HG03108 (cell line): ENCODE results near the gene SYVN1.
"Not testable (repeated sequence)": the region's sequence is repeated elsewhere in the genome, so short reads cannot be mapped to it uniquely, and the experiment has no call there.

Experiments
- ATAC-seq: cut with Tn5 transposase; IDR thresholded peaks from one replicate; pipeline ENCODE4 v1.9.1; 2021; ENCODE audit warnings: moderate library complexity; ENCODE audit not compliant: unreplicated experiment

Gene SYVN1

DNA sequence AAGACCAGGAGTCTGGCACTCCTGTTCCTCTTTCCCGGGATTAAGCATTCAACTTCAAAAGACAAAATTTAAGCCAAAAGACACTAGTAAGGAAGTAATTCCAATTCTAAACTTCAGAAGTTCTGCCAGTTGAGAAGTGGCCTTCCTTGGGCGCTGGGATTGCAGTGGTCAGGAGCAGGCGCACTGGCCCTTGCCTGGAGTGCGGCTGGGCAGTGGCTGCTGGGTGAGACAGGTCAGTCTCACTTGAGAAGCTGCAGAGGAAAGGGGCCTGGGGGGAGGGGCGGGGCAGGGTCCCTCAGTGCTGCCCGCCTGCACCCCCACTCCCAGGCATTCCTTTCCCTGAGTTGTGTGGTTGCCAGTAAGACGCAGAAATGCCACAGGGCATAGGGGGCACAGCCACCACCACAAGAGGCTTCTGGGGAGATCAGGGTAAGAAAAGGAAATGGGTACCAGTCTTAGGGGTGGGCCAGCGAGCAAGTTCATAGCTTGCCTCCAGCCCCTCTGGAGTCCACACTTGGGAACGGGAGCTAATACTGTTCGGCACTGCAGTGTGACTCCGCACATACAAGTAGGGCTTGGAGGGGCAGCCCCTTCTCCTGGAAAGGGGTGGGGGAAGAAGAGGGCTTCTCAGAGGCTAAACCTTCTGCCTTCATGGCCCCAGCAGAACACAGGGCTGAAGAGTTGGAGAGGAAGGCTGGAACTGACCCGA lies 6.7 kb downstream of the SYVN1 start:
- no peak for ATAC-seq

DNA sequence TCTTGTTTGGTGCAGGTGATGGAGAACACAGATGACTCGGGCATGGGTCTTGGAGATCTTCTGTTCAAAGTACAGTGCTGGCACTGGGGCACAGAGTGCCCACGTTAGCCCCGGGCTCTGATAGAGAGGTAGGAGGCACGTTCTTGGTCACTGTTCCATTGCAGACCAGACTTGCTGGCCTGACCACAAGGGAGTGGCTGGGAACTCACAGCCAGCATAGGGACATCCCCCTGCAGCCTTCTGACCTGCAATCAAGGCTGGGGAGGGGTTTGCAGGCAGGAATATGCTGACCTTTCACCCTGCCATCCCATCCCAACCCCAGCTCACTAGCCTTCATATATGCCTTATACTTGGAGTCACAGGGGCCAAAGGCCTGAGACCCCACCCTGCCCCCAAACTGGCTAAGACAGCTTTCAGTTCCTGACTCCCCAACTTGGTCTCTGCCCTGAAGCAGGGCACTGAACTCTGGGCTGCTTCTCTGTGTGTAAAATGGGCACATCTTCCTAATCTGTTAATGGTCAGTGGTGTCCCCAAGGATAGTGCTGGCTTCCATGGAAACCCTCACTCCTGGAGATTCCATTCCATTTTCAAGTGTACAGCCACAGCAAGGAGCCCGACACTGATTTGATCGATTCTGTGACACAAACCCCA lies 7.6 kb downstream of the SYVN1 start:
- ATAC-seq = no peak

DNA sequence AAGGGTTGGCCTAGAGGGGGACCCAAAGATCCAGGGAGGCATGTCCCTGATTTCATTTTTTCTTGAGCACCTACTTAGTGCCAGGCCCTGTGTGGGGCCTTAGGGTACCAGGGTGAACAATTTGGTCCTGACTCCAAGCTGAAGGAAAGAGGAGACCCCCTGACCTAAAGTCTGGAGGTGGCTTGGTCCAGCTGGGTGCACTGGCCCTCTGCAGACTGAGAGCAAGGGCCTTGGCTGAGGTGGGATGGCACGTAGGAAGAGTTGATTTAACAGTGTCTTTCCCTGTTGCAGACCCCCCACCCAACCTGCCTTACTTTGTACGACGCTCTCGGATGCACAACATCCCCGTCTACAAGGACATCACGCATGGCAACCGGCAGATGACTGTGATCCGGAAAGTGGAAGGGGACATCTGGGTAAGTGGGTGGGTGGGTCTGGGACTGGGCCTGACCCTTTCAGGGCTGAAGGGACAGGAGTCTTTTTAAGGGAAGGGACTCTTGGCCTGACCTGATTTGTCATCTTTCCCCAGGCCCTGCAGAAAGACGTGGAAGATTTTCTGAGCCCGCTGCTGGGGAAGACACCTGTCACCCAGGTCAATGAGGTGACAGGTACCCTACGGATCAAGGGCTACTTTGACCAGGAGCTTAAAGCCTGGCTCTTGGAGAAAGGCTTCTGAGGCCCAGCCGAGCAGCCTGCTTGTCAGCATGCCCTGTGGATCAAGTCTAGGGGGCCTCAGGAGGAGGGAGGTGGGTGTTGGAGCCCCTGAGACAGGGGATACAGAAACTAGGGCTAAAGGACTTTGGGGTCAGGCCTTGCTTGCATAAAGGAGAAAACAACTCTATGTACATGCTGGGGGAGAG lies 8.9 kb downstream of the SYVN1 start:
- ATAC-seq = no peak

DNA sequence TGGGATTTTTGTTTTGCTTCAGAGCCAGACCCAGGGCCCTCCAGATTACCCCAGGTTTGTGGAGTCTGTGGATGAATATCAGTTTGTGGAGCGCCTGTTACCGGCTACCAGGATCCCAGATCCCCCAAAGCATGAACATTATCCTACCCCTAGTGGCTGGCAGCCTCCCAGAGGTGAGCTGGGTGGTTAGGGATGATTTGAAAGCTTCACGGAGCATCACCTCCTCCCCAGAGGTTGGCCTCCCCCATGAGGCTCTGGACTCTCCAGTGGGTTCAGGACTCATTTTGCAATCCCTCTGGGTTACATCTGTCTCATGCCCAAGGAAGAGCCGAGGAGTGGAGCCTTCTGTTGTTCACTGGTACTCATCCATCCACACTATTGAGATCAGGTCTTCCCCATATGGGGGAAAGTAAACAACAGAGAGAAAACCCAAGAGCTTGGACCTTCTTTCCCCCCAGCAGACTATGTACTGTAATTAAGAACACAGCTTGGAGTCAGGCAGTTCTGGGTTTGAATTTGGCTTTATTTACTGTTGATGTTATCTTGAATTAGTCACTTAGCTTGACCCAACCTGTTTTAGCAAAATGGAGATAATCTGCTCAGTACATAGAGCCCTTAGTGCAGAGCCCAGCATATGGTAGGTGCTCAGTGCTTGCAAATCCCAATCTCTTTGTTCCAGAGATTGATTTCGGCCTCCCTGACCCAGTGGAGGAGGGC lies 9.7 kb downstream of the SYVN1 start:
- no peak for ATAC-seq

DNA sequence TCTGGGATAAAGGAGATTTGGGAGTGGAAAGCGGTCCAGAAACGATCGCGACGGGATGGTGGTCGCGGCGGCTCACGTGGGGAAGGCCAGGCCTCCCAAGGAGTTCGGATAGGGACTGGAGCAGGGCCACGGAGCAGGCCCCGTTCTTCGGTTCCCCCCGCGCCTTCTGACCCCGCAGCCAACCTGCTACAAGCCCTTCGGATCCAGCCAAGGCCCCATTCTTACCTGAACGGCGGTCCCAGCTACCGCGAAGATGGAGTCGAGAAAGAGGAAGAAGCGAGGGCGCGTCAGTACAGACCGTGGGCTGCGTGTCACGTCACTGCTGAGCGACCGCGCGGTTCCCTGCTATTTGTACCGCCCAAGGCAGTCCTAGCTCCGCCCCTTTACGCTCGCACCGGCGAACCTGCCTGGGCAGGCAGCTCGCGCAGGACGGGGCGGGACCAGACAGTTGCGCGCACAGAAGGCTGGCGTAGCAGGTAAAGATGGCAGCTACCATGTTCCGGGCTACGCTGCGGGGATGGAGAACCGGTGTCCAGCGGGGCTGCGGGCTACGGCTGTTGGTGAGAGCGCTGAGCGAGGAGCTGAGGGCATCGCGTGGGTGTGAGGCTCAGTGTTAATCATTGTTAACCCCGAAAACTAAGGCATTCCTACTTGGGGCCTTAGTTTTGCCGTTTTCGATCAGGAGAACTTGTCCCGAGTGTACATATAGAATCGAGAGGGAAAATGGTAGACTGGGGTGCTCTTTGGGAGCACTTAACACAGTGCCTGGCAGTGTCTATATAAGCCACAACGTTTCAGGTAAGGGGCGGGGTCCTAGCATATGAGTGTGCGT lies 12.2 kb downstream of the SYVN1 start, which contains the start of the genes FAU and MRPL49:
Gene FAU, minus strand, starts transcription at position 270 of the 832 bp plus-strand sequence. CDS start 321 bp downstream, outside the sequence.
Gene MRPL49, plus strand, starts transcription at position 457 of the 832 bp plus-strand sequence. Its CDS starts 26 bp downstream, at position 483.
- peak; percentile 67 for ATAC-seq

DNA sequence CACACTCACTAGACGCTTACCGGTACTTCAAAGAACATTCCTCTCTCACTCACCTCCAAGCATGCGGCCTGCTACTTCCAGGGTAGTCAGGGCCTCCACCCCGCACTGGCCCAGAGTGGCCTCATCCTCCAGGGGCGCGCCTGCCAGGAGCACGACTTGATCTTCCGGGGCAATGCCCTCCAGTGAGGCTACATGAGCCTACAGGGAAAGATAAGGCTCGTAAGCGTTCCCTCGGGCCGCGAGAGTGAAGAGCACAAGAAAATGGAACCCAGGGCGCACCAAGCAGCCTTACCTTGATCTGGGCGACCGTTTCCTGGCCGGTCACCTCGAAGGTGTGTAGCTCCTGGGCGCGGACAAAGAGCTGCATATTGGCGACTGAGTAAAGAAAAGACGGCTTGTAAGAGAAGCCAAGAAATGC lies 12.9 kb downstream of the SYVN1 start:
- ATAC-seq = no peak

DNA sequence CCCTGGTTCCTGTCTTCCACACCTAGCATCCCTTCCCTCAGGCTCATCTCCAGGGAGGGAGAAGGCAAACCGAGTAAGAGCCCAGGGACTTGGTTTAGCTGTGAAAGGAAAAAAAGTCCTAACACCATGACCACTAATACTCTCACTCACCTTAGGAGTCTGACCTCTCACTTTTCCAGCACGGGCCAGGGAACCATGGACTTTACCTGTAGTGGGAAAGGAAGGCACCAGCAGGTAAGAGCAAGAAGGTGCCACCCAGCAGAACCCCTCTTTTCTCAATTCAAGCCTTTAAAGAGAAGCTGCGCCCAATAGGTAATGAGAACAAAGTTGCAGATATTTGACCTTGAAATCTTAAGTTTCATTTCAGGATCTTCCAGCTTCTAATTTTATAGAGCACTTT lies 13.5 kb downstream of the SYVN1 start:
- ATAC-seq = no peak

DNA sequence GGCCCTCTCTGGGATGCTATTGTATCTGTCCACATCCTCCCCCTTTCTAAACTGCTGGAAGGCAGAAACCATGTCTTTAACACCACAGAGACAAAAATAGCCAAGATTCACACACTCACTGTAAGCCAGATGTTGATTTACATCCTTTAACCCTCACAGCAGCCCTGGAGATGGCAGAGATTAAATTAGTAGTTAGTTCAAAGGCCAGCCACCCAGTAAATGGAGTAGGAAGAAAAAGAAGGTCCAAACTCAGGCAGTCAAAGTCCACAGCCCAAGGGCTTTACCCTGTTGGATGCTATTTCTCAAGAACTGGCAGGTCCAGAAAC lies 14.7 kb downstream of the SYVN1 start:
- ATAC-seq = no peak

DNA sequence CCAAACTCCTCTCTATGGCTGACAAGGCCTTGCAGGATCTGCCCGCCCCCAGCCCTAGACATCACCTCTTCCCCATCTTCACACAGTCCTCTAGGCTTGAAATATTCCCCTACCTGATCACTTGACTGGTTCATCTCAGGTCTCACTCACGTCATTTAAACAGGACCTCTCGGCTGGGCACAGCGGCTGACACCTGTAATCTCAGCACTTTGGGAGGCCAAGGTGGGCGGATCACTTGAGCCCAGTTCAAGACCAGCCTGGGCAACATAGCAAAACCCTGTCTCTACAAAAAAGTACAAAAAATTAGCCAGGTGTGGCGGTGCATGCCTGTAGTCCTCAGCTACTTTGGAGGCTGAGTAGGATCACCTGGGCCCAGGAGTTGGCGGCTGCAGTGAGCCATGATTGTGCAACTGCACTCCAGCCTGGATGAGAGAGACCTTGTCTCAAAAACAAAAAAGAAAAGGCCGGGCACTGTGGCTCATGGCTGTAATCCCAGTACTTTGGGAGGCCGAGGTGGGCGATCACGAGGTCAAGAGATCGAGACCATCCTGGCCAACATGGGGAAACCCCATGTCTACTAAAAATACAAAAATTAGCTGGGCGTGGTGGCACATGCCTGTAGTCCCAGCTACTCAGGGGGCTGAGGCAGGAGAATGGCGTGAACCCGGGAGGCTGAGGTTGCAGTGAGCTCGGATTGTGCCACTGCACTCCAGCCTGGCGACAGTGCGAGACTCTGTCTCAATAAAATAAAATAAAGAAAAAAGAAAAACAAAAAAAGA lies 15.2 kb downstream of the SYVN1 start:
- ATAC-seq = not testable (repeated sequence)

DNA sequence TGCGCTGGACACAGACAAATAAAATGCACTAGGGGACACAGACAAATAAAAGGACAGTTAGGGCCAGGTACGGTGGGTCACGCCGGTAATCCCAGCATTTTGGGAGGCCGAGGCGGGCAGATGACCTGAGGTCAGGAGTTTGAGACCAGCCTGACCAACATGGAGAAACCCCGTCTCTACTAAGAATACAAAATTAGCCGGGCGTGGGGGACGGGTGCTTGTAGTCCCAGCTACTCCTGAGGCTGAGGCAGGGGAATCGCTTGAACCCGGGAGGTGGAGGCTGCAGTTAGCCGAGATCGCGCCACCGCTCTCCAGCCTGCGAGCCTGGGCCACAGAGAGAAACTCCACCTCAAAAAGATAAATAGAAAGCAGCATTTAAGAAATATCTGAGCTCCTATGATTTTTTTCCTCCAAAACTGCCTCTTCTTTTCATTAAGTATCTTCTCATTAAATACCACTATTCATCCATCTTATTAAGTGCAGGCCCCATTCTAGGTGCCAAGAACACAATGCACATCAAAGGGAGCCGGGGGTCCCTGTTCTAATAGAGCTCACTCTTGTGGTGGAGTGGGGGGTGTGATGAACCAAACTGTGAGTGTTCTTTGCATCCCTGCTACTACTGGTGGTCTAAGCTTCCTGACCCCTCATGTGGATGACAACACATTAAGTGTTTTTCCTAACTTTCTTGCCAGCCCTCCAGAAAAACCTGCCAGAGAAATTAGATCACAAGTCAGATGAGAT lies 16.1 kb downstream of the SYVN1 start:
- no peak for ATAC-seq

DNA sequence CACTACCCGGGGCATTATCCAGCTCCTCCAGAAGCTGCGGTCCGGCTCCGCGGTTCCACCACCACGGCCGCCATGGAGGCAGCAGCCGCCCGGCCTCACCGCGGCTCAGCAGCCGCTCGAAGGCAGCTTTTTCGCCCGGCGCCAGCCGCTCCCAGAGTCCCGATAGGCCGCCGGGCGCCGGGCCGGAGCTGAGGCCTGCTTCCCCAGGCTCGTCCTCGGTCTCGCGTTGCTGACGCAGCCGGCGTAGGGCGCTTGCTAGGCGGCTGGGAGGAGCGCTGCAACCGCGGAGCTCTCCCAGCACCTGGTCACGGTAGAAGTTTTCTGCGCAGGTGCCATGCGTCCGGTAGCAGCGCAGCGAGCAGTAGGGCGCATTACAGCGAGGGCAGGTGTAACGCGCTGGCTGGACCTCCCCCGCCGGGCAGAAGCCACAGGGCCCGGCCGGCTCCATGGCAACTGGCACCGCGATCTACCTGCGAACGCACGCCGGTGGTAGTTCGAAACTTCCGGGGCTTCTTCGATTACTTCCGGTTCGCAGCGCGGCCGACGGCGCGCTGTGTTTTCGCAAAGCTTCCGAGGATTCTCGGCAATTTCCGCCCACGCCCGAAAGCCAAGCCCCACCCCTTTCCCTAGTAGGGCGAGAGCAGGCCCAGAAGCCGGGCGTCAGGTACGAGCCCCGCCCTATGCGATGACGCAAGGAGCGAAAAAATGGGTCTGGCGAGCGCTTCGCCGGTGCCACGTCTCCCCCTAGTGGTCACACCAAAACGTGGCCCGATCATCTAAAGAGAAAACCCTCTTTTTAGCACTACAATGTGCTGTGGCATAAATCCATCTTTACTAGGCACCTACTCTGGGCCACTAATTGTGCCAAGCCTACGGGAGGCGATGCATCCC lies 16.9 kb downstream of the SYVN1 start, which contains the start of gene ZNHIT2:
Gene ZNHIT2, minus strand, starts transcription at position 496 of the 891 bp plus-strand sequence. Its CDS starts 48 bp downstream, at position 448.
- peak; percentile 60 for ATAC-seq

DNA sequence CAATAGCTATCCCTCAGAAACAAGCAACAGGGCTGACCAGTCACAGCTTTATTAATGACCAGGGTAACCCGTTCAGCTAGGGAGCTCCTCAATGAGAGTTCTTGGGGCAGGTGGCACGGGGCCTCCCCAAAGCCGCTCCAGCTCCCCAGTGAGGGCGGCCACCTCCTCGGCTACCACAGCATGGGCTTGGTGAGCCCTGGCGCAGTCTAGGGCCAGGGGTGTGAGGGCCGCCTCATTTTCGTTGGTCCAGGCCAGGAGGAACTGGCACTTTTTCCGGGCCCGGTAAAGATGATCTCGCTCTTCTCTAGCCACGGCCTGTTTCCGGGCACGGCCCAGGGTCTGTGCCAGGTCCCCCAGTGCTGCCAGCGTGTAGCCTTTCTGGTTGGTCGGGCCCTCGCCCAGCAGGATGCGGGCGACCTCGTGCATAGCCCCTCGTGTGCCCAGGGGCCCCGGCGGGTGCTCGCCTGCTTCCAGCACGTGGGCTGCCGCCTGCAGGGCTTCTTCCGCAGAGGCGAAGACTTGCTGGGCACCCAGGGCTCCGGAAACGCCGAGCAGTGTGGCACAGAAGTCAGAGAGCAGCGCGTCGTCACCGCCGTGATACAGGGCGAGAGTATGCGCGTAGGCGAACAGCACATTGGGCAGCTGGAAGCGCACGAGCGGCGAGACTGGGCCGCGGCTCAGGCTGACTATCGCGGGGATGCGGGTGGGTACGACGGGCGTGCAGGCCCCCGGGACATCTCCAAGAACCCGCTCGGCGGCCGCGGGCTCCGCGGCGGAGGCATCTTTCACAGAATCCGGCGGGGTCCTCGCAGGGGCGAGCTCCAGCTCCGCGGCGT lies 17.7 kb downstream of the SYVN1 start:
- no peak for ATAC-seq

DNA sequence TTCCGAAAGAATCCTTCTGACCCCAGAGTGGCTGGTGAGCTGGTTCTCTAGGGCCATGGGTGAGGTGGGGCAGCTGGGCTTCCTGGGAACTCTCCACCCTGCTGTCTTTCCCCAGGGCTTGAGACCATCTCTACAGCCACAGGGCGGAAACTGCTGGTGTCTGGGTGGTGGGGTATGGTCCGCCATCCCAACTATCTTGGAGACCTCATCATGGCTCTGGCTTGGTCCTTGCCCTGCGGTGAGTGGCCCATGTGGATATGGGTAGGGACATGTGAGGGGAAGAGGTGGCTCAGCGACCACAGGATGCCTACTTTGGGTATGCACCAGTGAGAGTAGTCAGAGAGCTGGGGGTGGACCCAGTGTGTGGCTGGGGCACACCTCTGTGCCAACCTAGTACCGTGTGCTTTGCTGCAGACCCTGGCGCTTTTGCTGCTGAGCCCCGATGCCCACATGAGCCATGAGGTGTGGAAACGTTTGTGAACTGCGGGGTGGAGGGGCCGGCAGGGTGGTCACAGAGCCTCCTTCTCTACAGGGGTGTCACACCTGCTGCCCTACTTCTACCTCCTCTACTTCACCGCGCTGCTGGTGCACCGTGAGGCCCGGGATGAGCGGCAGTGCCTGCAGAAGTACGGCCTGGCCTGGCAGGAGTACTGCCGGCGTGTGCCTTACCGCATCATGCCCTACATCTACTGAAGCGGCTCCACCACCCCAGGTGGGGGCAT lies 18.8 kb downstream of the SYVN1 start:
- no peak for ATAC-seq

DNA sequence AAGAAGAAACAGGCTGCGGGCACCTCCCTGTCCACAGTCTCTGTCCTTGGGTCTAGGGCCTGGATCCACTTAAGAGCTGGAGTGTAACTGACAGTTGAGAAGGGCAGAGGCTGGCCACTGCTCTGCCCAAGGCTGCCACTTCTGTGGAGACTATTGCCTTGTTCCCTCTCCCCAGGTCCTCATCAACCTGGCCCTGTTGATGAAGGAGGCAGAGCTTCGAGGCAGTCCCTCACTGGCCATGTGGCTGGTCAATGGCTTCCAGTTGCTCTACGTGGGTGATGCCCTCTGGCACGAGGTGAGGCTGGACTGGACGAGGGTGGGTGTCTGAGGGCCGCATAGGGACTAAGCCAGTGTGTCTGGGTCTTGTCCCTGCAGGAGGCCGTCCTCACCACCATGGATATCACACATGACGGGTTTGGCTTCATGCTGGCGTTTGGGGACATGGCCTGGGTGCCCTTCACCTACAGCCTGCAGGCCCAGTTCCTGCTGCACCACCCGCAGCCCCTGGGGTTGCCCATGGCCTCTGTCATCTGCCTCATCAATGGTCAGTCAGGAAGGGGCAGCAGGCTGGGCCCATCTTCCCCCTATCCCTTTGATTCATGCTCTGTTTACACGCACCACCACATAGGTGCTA lies 19.7 kb downstream of the SYVN1 start:
- ATAC-seq = no peak

DNA sequence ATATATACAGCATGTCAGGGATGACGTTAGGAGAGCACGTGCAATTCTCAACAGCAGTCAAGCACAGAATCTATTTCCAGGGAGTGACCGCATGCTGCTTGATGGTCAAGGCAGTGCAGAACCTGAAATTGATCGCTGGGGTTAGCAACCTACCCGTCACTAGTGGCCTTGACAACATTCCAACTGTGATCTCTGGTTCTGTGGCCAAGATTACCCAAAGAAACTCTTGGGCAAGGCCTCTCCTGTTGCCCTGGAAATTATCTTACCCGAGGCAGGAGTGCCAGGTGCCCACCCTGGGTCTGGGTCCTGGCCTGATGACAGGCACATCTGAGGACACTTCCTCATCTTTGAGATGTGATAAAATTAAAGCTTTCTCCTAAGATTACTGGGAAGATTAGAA lies 20.5 kb downstream of the SYVN1 start:
- no peak for ATAC-seq

DNA sequence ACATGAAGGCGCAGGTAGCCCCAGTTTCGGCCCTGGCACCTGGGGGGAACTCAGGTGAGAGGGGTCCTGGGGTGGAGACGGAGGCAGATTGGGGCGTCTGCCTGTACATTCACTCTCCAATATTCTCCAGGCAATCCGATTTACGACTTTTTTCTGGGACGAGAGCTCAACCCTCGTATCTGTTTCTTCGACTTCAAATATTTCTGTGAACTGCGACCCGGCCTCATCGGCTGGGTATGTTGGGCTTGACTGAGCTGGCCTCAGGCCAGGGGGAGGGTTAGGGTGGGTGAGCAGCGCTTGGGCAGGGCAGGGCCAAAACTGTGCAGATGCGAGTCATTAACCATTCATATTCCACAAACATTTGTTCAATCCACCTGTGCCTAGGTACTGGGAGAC lies 21.0 kb downstream of the SYVN1 start:
- no peak for ATAC-seq
